Measurements from ENCODE around the gene KIF5A.
A peak's percentile ranks its signal among the peaks of the same experiment; 100 is the strongest.

Gene KIF5A

GRCh38 chr12:57522887-57523705, 26.7 kb upstream of the KIF5A start:
- peaks cover 28% of the 10 kb centered on the region for H4K20me1 ChIP-seq (ENCODE audit: insufficient read depth, low read length)
- TF ChIP-seq CTCF (IDR thresholded peaks at IDR 0.05; ENCODE audit: low read depth, low read length) (no peak), EZH2phosphoT487 (IDR thresholded peaks at IDR 0.05; ENCODE audit: low read depth) (no peak)
- peak overlapping the region; percentile 94 for H3K4me3 ChIP-seq (ENCODE audit: low read length)
- H3K79me2 ChIP-seq (ENCODE audit: low read length): peaks cover 38% of the 10 kb centered on the region
- H3K9ac ChIP-seq (ENCODE audit: low read length): peak overlapping the region; percentile 90
- no peaks in the 10 kb centered on the region for H3K27me3 ChIP-seq (ENCODE audit: low read depth, low read length)
- H2AFZ ChIP-seq (ENCODE audit: low read depth, low read length): no peak overlapping the region
- H3K9me3 ChIP-seq (ENCODE audit: insufficient read depth, low read length): no peaks in the 10 kb centered on the region
- peaks cover 34% of the 10 kb centered on the region for H3K36me3 ChIP-seq (replicated peaks; ENCODE audit: low read depth, low read length)
- H3K4me2 ChIP-seq (ENCODE audit: low read length): peak overlapping the region; percentile 91
- peak overlapping the region; percentile 94 for H3K27ac ChIP-seq (ENCODE audit: low read length)
- H3K4me1 ChIP-seq (ENCODE audit: low read length): peaks cover 36% of the 10 kb centered on the region

GRCh38 chr12:57523706-57524614, 25.9 kb upstream of the KIF5A start:
- H3K27me3 ChIP-seq (ENCODE audit: low read depth, low read length): no peaks in the 10 kb centered on the region
- H4K20me1 ChIP-seq (ENCODE audit: insufficient read depth, low read length): peaks cover 19% of the 10 kb centered on the region
- peak overlapping the region; percentile 94; the same call in 1 of the 2 replicates for H3K27ac ChIP-seq (ENCODE audit: low read length)
- peaks cover 29% of the 10 kb centered on the region for H3K4me1 ChIP-seq (ENCODE audit: low read length)
- peaks cover 29% of the 10 kb centered on the region for H3K36me3 ChIP-seq (replicated peaks; ENCODE audit: low read depth, low read length)
- TF ChIP-seq CTCF (IDR thresholded peaks at IDR 0.05; ENCODE audit: low read depth, low read length): no peak
- TF ChIP-seq EZH2phosphoT487 (IDR thresholded peaks at IDR 0.05; ENCODE audit: low read depth): no peak
- peaks cover 30% of the 10 kb centered on the region for H3K79me2 ChIP-seq (ENCODE audit: low read length)
- H3K9ac ChIP-seq (ENCODE audit: low read length): peak overlapping the region; percentile 90
- H3K9me3 ChIP-seq (ENCODE audit: insufficient read depth, low read length): no peaks in the 10 kb centered on the region
- peak overlapping the region; percentile 91 for H3K4me2 ChIP-seq (ENCODE audit: low read length)
- no peak overlapping the region for H2AFZ ChIP-seq (ENCODE audit: low read depth, low read length)
- H3K4me3 ChIP-seq (ENCODE audit: low read length): peak overlapping the region; percentile 94

- Histone ChIP-seq H3K36me3 (replicated peaks; ENCODE audit: low read depth, low read length) (peaks cover 22% of the 10 kb centered on the region), H3K9me3 (ENCODE audit: insufficient read depth, low read length) (no peaks in the 10 kb centered on the region), H3K4me1 (ENCODE audit: low read length) (peaks cover 24% of the 10 kb centered on the region), H3K79me2 (ENCODE audit: low read length) (peaks cover 19% of the 10 kb centered on the region), H4K20me1 (ENCODE audit: insufficient read depth, low read length) (0 out of 2 replicates have a peak, but pooled peaks cover 9% of the 10 kb centered on the region), H3K4me2 (ENCODE audit: low read length) (no peak overlapping the region), H3K27ac (ENCODE audit: low read length) (no peak overlapping the region), H3K27me3 (ENCODE audit: low read depth, low read length) (no peaks in the 10 kb centered on the region), H3K4me3 (ENCODE audit: low read length) (no peak overlapping the region), H2AFZ (ENCODE audit: low read depth, low read length) (no peak overlapping the region), H3K9ac (ENCODE audit: low read length) (no peak overlapping the region)
- TF ChIP-seq CTCF (IDR thresholded peaks at IDR 0.05; ENCODE audit: low read depth, low read length) (no peak), EZH2phosphoT487 (IDR thresholded peaks at IDR 0.05; ENCODE audit: low read depth) (no peak)
Observed at GRCh38 chr12:57524814-57525614, 24.8 kb upstream of the KIF5A start.

Data from OCI-LY3 (cell line).